ENCODE results near the gene INSYN2B. TPM values are rescaled to one million over a fixed set of nuclear protein-coding genes. Genes with fewer than 3 reads are reported as not detected.

The INSYN2B gene
- total and polyA plus RNA-seq, 2 of the 8 experiments (the other 6 are each of a cell fraction or from before 2014, with no cell fraction given): not detected

DNA sequence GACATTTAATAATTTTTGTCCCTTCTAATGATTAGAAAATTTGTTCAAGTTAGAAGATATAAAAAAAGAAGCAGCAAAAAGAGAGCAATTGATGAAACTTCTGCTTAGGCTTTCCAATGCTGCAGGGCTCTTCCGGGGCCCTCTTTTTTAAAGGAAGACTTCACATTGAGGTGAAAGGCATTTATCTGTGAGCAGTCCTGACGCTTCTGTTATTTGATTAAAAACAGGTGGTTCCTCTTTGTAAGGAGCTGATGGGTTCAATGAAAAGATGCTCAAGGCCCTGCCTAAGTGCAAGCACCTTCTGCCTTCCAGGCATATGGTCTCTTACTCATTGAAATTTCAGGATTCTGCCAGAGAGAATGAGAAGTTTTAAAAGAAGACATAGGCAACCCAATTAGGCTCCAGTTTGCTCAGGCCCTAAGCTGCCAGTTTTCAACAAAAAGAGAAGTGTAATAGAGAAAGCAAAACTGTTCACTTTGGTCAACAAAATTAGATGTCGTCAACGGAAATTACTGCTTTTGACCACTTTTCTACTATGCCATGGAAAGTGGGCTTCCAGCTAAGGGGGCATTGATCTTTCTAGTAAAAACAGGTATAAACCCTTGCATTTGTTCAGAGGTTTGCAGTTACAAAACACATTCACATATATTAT, 100.2 kb downstream of the INSYN2B start:
- 90% methylated on average over 4 of the region's 4 CpGs; no CpG with 5 or more reads in 1 of the 2 experiments for WGBS, 2 experiments (ENCODE audit: extremely low coverage in 1 of 2, insufficient coverage in 1 of 2, insufficient read length in 1 of 2, insufficient replicate concordance in 2 of 2, low coverage in 1 of 2, low lambda C conversion rate in 2 of 2, missing lambda C conversion rate in 1 of 2)
- no peak overlapping the region for H3K23ac ChIP-seq (ENCODE audit: insufficient read length)
- no peak overlapping the region for H3K9ac ChIP-seq (replicated peaks in 1 of 4; ENCODE audit: extremely low read depth in 1 of 4, low read depth in 3 of 4, low read length in 3 of 4)
- H3K4me1 ChIP-seq (replicated peaks in 1 of 4; ENCODE audit: control insufficient read depth in 3 of 4, insufficient read depth in 4 of 4, low read length in 3 of 4): peaks cover 0 to 4% (median 0%) of the 10 kb centered on the region in 4 experiments; a peak in 1 of 7 replicates
- H3K56ac ChIP-seq (replicated peaks; ENCODE audit: insufficient read length, low read depth, low read length): no peak overlapping the region
- no peaks in the 10 kb centered on the region for H3K27me3 ChIP-seq (replicated peaks in 1 of 4; ENCODE audit: control insufficient read depth in 3 of 4, extremely low read depth in 1 of 4, insufficient read depth in 3 of 4, low read length in 3 of 4)
- no peak overlapping the region for H4K5ac ChIP-seq (ENCODE audit: insufficient read length, low read depth, low read length)
- H2AFZ ChIP-seq (ENCODE audit: low read length): no peak overlapping the region
- no peak overlapping the region for H3K27ac ChIP-seq (ENCODE audit: low read depth, low read length)
- H4K91ac ChIP-seq (replicated peaks; ENCODE audit: insufficient read length, low read length): no peak overlapping the region
- H2AK5ac ChIP-seq (ENCODE audit: low read depth, low read length): no peak overlapping the region
- H4K20me1 ChIP-seq (replicated peaks in 1 of 2; ENCODE audit: control insufficient read depth in 1 of 2, insufficient read depth in 2 of 2, low read length in 2 of 2): no peaks in the 10 kb centered on the region
- H3K18ac ChIP-seq (ENCODE audit: extremely low read depth, low read length): no peak overlapping the region
- H3K4me2 ChIP-seq (ENCODE audit: insufficient read depth in 1 of 2, low read depth in 2 of 2, low read length in 2 of 2): no peak overlapping the region
- no peak overlapping the region for H3K14ac ChIP-seq (ENCODE audit: insufficient read length)
- H4K8ac ChIP-seq (ENCODE audit: extremely low read depth, insufficient read depth, low read length): no peak overlapping the region
- POLR2A ChIA-PET (ENCODE audit: partially characterized antibody): no interaction called here
- H3K23me2 ChIP-seq (ENCODE audit: low read depth, low read length): no peaks in the 10 kb centered on the region
- no peaks in the 10 kb centered on the region for H3K79me1 ChIP-seq (ENCODE audit: low read depth, low read length)
- CTCF ChIA-PET (ENCODE audit: partially characterized antibody): interaction anchor here (2.3 kb wide), 1 partner anchor 100 kb away, joined by 9 read pairs; the partner anchor contains the start of gene INSYN2B
- no peak overlapping the region for H2BK12ac ChIP-seq (ENCODE audit: low read depth, low read length)
- TF ChIP-seq RBBP5 (IDR thresholded peaks at IDR 0.05; ENCODE audit: borderline replicate concordance, low read depth, low read length) (no peak), HDAC6 (IDR thresholded peaks at IDR 0.05; ENCODE audit: low read depth, low read length) (no peak), MAFK (IDR thresholded peaks at IDR 0.05; ENCODE audit: low read depth, low read length) (no peak), PHF8 (conservative IDR thresholded peaks at IDR 0.05; ENCODE audit: low read depth, low read length) (no peak)
- no peak overlapping the region for H2BK15ac ChIP-seq (ENCODE audit: low read length)
- no peaks in the 10 kb centered on the region for H3K79me2 ChIP-seq (ENCODE audit: control insufficient read depth in 1 of 2, insufficient read depth in 2 of 2, low read length in 2 of 2)
- H2BK20ac ChIP-seq (ENCODE audit: low read length): no peak overlapping the region
- H2BK120ac ChIP-seq (replicated peaks; ENCODE audit: low read depth, low read length): no peak overlapping the region
- no peak overlapping the region for H2BK5ac ChIP-seq (ENCODE audit: low read depth, low read length)
- no peak for DNase-seq (ENCODE audit: low read depth in 1 of 2, low spot score in 2 of 2)
- no peak overlapping the region for H3K4me3 ChIP-seq (ENCODE audit: extremely low read depth in 1 of 4, insufficient read depth in 2 of 4, low read depth in 3 of 4, low read length in 4 of 4)
- no peaks in the 10 kb centered on the region for H3K36me3 ChIP-seq (ENCODE audit: control insufficient read depth in 2 of 4, insufficient read depth in 4 of 4, low read length in 3 of 4)
- no peaks in the 10 kb centered on the region for H3K9me3 ChIP-seq (ENCODE audit: insufficient read depth in 2 of 2, low read depth in 1 of 2, low read length in 1 of 2)
- no peak overlapping the region for H3K4ac ChIP-seq (replicated peaks; ENCODE audit: insufficient read length, low read depth, low read length)
- no peak for FAIRE-seq
